SK-N-SH (cell line): ENCODE data around the gene CPEB4.

Experiments used
- CTCF ChIP-seq: fragments of 200-600 bp; sonication (generic); IDR thresholded peaks from 2 replicates; pipeline ENCODE4 v1.6.1; 2017; ENCODE audit warnings: antibody characterized with exemption, mild to moderate bottlenecking, moderate library complexity
- MXI1 ChIP-seq: IDR thresholded peaks from 2 replicates; pipeline ENCODE4 v1.6.1; 2012; ENCODE audit warnings: mild to moderate bottlenecking, low read depth, low read length, improper control_type of control experiment
- NFIC ChIP-seq: IDR thresholded peaks from 2 replicates; pipeline ENCODE4 v1.4.0; 2012; ENCODE audit warnings: borderline replicate concordance
- REST ChIP-seq: IDR thresholded peaks from 2 replicates; pipeline ENCODE4 v1.6.1; 2012; ENCODE audit warnings: mild to moderate bottlenecking, low read depth, low read length, moderate library complexity
- SMC3 ChIP-seq: IDR thresholded peaks from 2 replicates; pipeline ENCODE4 v1.6.1; 2012; ENCODE audit warnings: low read depth, low read length, improper control_type of control experiment
- TAF1 ChIP-seq: IDR thresholded peaks from 2 replicates; pipeline ENCODE4 v1.6.1; 2012; ENCODE audit warnings: low read depth, mild to moderate bottlenecking, low read length, moderate library complexity, borderline replicate concordance

GRCh38 chr5:173913686-173914321 is 25.7 kb downstream of the CPEB4 start:
- TF ChIP-seq CTCF (no peak), NFIC (no peak), REST (no peak), TAF1 (no peak), MXI1 (0 out of 2 replicates have a peak, but pooled peaks have one; percentile 33), SMC3 (no peak)
